Stimulated activated CD4-positive, alpha-beta T cell treated with anti-CD3 and anti-CD28 coated beads, Interleukin-2, amount 100 ng/mL, for 48 hours (primary cell): ENCODE data around the gene PRKG1.
"Not testable (repeated sequence)": the region's sequence is repeated elsewhere in the genome, so short reads cannot be mapped to it uniquely, and the experiment has no call there.

Source experiments
- DNase-seq, 2 donors: peaks; one replicate each; pipeline ENCODE4 v3.0.0-alpha.2; 2020

The PRKG1 gene

GRCh38 chr10:51178634-51179033 lies 104.3 kb downstream of the PRKG1 start:
- no peak for DNase-seq

GRCh38 chr10:51180141-51180540 lies 105.9 kb downstream of the PRKG1 start:
- DNase-seq = no peak

- DNase-seq = no peak
Observed at GRCh38 chr10:51183783-51184182, 109.5 kb downstream of the PRKG1 start.

DNA sequence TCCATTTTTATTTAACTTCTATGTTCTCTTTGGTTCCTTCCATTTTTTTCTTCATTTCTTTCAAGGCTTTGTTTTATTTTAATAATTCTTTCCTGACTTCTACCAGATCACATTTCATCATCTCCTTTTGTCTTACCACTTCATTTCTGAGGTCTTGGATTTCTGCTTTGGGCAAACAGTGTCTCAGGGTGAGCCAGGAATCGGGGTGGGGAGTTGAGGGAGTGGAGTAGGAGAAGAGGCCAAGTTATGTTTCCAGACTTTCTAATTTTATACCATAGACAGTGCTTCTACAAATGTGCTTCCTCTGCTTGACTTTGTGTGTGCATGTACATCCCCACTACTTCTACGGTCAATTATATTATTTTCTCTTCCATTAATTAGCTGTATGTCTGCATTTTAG lies 112.1 kb downstream of the PRKG1 start:
- DNase-seq = no peak

DNA sequence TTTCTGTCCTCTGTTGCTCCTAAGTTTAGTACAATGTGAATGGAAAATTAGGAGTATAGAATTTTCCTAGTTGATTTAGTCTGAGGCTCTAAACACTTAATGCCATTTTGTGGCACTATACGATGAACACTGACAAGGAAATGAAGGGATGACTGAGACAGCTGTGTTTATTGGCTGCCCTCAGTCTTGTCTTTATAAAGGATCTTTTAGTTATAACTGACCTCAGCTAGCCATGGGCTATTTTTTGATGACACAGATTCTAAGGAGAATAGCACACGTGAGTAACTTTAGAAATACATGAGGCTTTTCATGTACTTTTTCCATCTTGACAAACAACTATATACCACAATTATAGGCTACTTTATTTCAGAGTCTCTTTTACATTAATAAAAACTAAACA lies 113.7 kb downstream of the PRKG1 start:
- no peak for DNase-seq

GRCh38 chr10:51188866-51189265 lies 114.6 kb downstream of the PRKG1 start:
- DNase-seq = no peak

GRCh38 chr10:51196508-51197175 lies 122.4 kb downstream of the PRKG1 start:
- no peak for DNase-seq

DNA sequence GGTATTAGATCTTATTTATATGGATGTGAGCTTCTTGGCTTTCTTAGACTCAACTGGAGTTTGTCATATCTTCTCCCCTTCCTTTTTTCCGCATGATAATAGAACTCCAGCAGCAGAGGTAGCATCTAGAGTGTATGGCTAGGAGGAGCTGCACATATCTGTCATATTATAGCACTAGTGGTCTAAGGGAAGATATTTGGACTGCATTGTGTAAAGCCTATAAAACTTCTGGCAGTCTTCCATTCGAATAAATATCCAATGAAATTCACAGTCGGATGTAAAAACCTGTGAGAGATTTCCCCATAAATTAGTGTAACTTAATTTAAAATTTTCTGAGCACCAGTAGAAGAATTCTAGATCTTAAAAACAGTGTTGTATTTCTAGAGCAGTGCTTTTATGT lies 123.9 kb downstream of the PRKG1 start:
- no peak for DNase-seq

DNA sequence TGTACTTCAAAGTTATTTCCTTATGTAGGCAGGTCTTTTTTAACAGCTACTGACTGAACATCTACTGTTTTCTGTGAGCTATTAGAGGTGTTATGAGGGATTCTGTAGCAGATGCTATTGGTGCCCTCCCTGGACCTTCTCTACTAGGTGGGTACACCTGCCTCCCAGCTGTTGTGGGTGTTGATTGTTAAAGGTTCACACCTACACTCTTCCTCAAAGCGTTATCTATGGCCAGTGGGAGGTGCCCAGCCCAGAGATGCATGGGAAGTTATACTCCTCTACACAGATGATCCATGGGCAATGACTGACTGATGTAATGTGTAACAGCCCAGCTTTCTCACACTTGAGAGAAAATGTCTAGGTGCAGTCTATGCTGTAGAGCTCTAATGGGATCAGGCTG lies 127.7 kb downstream of the PRKG1 start:
- no peak for DNase-seq

DNA sequence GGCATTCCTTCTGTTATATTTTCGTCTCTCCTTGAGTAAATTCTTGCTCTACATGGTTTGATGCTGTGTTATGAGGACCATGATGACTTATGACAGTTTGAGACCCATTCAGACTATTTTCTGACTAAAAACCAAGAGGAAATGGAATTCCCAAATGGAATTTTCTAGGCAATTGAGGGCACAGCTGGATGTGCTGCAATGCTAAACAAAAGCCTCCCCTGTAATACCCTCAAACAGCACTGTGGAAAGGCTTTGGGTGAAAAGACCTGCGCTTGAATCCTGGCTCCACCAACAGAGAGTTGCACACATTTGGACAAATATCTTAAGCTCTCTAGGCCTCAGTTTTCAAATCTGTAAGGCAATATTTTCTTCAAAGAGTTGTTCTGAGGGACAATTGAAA lies 129.1 kb downstream of the PRKG1 start:
- no peak for DNase-seq

DNA sequence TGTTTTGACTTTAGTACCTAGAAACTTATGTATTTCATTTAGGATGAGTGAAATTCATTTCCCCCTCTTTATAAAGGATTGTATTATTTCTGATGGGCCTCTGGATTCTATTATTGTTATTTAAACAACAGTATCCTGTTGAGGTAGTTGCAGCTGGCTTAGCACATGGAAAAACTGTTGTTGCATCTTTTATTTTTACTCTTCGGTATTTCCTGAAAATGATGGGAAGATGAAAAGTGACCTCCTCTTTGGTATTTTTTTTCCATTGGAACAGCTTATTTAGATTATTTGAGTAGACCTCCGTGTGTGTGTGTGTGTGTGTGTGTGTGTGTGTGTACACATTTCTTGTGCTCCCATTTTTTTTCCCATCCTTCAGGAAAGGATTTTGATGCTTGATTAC lies 129.8 kb downstream of the PRKG1 start:
- no peak for DNase-seq

GRCh38 chr10:51204701-51205100 lies 130.4 kb downstream of the PRKG1 start:
- DNase-seq = no peak

DNA sequence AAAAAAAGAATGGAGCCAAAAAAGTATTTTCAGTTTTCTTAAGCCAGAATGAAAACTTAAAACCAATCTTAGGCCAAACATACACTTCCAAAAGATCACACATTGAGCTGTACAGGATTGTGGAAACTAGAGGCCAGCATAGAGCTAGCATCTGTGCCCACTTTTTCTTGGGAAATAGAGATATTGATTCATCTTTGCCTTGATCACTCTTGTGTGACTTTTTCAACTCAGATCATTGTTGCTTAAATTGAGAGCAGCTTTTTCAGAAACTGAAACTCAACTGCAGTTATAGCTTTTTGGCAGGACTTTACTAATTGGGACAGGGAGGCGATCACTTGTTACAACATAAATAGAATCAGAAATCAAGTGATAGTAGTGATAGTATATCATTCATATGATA lies 132.2 kb downstream of the PRKG1 start:
- no peak for DNase-seq

DNA sequence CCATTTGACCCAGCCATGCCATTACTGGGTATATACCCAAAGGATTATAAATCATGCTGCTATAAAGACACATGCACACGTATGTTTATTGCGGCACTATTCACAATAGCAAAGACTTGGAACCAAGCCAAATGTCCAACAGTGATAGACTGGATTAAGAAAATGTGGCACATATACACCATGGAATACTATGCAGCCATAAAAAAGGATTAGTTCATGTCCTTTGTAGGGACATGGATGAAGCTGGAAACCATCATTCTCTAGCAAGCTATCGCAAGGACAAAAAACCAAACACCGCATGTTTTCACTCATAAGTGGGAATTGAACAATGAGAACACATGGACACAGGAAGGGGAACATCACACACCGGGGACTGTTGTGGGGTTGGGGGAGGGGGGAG lies 138.7 kb downstream of the PRKG1 start:
- DNase-seq = not testable (repeated sequence)

- DNase-seq = no peak
Observed at GRCh38 chr10:51214207-51215196, 140.2 kb downstream of the PRKG1 start.

GRCh38 chr10:51215951-51216834 lies 141.9 kb downstream of the PRKG1 start:
- DNase-seq = no peak

GRCh38 chr10:51217505-51217904 lies 143.2 kb downstream of the PRKG1 start:
- no peak for DNase-seq

DNA sequence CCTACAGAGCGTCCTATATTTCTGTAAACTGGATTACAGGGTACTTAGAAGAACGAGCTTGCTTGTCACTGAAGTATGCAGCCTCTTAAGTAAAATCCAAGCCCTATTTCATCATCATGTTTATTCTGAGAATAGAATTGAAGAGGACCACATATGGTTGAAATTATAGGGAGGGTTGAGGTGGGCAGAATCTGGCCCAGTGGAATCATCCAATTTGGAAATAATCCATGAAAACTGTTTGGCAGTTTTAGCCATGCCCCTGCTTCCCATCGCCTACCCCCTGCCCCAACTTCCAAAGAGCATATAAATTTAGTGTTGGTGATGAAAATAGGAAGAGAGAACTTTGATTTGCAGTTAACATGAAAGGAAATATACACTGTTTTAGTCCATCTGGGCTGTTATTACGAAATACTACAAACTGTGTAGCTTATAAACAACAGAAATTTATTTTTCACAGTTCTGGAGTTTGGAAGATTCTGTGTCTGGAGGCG lies 150.4 kb downstream of the PRKG1 start:
- DNase-seq = no peak

DNA sequence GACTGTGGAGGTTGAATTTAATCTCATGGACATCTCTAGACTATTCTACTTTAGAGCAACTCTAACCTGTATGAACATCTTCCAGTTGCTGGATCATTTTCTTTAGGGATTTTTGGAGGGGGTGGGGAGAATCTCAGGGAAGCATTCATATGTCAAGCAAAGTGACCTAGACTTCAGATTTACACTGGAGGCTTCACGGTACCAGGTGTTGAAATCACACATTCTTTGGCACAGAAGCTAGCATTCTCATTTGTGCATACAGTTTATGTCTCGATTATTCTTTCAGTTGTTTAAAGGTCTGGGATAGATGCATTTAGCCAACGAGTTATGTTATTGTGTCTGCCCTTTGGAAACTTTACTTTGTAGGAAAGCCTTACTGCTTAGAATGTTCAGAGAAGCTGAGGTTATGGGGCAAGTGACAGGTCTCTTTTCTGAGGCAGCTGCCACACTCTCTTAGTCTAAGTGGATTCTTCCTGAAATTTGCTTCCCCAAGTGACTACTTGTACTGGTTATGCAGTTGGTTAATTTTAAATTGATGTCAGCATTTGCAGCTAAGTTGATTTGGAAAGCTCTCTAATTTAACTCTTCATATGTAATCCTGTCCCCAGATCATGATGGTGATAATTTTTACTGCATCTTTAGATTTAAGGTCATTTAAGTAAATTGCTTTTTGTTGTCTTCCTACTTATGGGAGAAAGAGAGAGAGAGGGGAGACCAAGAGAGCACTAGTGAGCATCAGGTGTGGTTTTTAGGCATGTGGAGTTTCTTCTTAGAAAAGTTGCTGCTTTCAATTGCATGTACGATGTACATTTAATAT lies 153.8 kb downstream of the PRKG1 start:
- no peak for DNase-seq

DNA sequence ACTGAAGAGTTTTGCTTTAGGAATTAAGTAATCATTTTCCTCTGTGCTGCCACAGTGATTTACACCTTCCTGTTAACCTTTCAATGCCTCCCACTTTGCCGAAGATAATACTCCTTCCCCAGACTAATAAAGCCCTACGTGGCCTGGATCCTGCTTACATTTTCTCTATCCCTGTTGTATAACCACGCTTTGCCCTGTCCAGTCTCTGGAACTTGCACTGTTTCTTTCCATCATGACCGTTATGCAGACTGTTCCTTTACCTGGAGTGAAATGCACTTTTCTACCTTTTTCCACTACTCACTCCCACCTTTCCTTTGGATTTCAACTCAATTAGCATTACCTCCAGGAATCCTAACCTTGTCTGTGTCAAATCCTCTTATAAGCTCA lies 154.4 kb downstream of the PRKG1 start:
- DNase-seq = no peak

- no peak for DNase-seq
Observed at GRCh38 chr10:51230887-51231585, 156.7 kb downstream of the PRKG1 start.

DNA sequence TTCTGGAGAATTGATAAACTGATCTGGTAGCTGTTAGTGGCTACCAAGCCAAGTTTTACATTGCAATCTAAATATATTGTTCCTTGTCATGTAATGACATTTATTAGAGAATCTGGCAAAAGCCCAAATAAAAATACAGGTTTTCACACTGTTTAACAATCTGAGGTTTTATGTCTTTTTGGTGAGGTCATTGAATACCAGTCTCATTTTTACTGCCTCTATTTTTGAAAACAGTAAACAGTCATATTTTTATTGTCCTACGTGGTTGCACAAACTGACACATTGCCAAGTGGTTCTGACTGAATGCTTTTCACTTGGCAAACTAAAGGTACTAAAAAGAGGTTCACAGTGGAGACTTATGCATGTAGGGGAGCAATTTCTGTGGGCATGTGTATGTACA lies 157.5 kb downstream of the PRKG1 start:
- DNase-seq = no peak
